Ishikawa (cell line): ENCODE results near the gene ARNT2.

Experiments used
- CEBPB ChIP-seq: IDR thresholded peaks from 2 replicates; pipeline ENCODE4 v1.6.1; 2012
- CREB1 ChIP-seq: IDR thresholded peaks from 2 replicates; pipeline ENCODE4 v1.6.1; 2012; ENCODE audit warnings: low read depth
- EGR1 ChIP-seq: IDR thresholded peaks from 2 replicates; pipeline ENCODE4 v1.6.1; 2012
- EP300 ChIP-seq: IDR thresholded peaks from 2 replicates; pipeline ENCODE4 v1.6.1; 2012; ENCODE audit warnings: borderline replicate concordance
- FOXM1 ChIP-seq: IDR thresholded peaks from 2 replicates; pipeline ENCODE4 v1.6.1; 2012; ENCODE audit warnings: low read depth, borderline replicate concordance
- NFIC ChIP-seq: IDR thresholded peaks from 2 replicates; pipeline ENCODE4 v1.6.1; 2012
- RAD21 ChIP-seq: IDR thresholded peaks from 2 replicates; pipeline ENCODE4 v1.6.1; 2012; ENCODE audit warnings: low read depth
- TAF1 ChIP-seq: IDR thresholded peaks from 2 replicates; pipeline ENCODE4 v1.6.1; 2012; ENCODE audit warnings: low read depth, mild to moderate bottlenecking
- TCF12 ChIP-seq: IDR thresholded peaks from 2 replicates; pipeline ENCODE4 v1.6.1; 2012; ENCODE audit warnings: low read depth
- TEAD4 ChIP-seq: IDR thresholded peaks from 2 replicates; pipeline ENCODE4 v1.6.1; 2012
- YY1 ChIP-seq: IDR thresholded peaks from 2 replicates; pipeline ENCODE4 v1.6.1; 2012; ENCODE audit warnings: low read depth
- ZBTB7A ChIP-seq: IDR thresholded peaks from 2 replicates; pipeline ENCODE4 v1.6.1; 2012; ENCODE audit warnings: low read depth
- TF ChIP-seq, protein P1 (sequence below): IDR thresholded peaks from 2 replicates; pipeline ENCODE4 v1.6.1; 2012
- TF ChIP-seq, protein P2 (sequence below): IDR thresholded peaks from 2 replicates; pipeline ENCODE4 v1.6.1; 2012; ENCODE audit warnings: low read depth, mild to moderate bottlenecking
- TF ChIP-seq, protein P3 (sequence below): IDR thresholded peaks from 2 replicates; pipeline ENCODE4 v1.6.1; 2012

ARNT2 gene

DNA sequence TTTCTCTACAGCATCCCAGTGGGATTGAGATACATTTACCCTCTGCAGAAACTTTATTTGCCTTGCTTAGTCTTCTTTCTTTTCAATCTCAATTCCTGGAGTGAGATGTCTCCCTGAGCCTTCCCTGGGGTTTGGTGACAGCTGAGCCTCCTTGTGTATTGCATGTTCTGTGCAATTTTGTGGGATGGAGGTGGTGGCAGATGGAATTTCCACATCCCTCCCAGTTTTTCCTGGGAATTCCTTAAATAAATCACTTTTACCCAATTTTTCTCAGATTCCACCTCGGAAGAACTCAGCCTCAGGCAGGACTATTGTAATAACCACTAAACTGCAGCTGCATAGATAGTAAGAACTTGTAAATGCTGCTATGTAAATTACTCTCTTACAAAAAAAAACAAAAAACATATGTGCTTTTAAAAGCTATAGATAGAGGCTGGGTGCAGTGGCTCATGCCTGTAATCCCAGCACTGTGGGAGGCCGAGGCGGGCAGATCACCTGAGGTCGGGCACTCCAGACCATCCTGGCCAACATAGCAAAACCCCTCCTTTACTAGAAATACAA, 202.4 kb downstream of the ARNT2 start:
- TF ChIP-seq, protein P1, sequence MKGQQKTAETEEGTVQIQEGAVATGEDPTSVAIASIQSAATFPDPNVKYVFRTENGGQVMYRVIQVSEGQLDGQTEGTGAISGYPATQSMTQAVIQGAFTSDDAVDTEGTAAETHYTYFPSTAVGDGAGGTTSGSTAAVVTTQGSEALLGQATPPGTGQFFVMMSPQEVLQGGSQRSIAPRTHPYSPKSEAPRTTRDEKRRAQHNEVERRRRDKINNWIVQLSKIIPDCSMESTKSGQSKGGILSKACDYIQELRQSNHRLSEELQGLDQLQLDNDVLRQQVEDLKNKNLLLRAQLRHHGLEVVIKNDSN = no peak
- TF ChIP-seq CREB1 (no peak), TAF1 (no peak), TCF12 (no peak), TEAD4 (no peak), EGR1 (no peak), RAD21 (no peak), EP300 (no peak), FOXM1 (no peak), CEBPB (no peak), ZBTB7A (no peak), NFIC (no peak)
- TF ChIP-seq, protein P2, sequence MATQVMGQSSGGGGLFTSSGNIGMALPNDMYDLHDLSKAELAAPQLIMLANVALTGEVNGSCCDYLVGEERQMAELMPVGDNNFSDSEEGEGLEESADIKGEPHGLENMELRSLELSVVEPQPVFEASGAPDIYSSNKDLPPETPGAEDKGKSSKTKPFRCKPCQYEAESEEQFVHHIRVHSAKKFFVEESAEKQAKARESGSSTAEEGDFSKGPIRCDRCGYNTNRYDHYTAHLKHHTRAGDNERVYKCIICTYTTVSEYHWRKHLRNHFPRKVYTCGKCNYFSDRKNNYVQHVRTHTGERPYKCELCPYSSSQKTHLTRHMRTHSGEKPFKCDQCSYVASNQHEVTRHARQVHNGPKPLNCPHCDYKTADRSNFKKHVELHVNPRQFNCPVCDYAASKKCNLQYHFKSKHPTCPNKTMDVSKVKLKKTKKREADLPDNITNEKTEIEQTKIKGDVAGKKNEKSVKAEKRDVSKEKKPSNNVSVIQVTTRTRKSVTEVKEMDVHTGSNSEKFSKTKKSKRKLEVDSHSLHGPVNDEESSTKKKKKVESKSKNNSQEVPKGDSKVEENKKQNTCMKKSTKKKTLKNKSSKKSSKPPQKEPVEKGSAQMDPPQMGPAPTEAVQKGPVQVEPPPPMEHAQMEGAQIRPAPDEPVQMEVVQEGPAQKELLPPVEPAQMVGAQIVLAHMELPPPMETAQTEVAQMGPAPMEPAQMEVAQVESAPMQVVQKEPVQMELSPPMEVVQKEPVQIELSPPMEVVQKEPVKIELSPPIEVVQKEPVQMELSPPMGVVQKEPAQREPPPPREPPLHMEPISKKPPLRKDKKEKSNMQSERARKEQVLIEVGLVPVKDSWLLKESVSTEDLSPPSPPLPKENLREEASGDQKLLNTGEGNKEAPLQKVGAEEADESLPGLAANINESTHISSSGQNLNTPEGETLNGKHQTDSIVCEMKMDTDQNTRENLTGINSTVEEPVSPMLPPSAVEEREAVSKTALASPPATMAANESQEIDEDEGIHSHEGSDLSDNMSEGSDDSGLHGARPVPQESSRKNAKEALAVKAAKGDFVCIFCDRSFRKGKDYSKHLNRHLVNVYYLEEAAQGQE = no peak
- TF ChIP-seq, protein P3, sequence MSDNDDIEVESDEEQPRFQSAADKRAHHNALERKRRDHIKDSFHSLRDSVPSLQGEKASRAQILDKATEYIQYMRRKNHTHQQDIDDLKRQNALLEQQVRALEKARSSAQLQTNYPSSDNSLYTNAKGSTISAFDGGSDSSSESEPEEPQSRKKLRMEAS = no peak

DNA sequence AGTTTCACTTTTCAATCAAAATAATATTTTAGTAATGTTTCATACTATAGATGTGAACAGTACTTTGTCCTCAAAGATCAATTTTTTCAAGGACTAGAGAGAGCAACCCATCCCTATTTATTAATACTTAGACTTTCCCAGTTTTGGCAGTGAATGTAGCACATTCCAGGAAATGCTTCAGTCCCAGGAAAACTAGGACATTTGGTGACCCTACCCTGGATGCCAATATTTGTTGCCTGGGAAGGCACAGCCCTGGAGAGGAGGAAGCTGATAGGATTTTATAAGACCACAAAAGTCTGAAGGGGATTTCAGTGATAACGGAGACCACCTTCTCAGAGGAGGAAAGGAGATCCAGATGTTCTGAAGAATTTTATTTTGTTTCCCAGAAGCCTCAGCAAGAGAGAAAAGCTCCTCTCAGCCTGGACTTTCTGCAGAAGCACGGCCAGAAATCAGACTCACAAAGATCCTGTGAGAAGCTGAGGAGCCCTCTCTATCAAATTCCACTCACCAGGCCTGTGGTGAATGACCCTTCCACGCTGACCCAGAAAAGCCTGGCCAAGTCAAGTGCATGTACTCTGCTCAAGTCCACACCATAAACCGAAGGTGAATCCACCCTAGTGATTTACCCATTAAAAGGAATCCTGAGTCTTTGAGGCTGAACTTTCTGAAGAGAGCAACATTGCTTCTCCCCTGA, 203.3 kb downstream of the ARNT2 start:
- TF ChIP-seq, protein P1 = no peak
- no peak for TF ChIP-seq EGR1
- no peak for TF ChIP-seq RAD21
- no peak for TF ChIP-seq TCF12
- TF ChIP-seq CREB1 = no peak
- TF ChIP-seq, protein P3 = no peak
- TF ChIP-seq TEAD4 = no peak
- TF ChIP-seq EP300 = no peak
- TF ChIP-seq TAF1 = no peak
- no peak for TF ChIP-seq ZBTB7A
- TF ChIP-seq CEBPB = no peak
- TF ChIP-seq, protein P2 = no peak
- no peak for TF ChIP-seq FOXM1
- no peak for TF ChIP-seq NFIC
- no peak for TF ChIP-seq YY1

DNA sequence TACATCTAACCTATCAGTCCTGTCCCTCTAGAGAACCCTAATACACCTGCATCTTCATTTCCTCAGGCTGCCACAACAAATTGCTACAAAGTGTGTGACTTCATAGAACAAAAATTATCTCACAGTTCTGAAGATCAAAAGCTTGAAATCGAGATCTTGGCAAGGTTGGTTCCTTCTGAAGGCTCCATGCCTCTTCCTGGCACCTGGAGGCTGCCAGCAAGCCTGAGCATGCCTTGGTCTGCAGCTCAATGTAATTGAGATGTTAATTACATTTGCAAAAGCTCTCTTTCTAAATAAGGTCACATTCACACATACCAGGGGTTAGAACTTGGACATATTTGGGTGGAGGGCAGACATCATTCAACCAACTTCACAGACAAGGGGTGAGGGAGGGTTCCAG, 204.5 kb downstream of the ARNT2 start:
- TF ChIP-seq NFIC (no peak), FOXM1 (no peak), YY1 (no peak)

DNA sequence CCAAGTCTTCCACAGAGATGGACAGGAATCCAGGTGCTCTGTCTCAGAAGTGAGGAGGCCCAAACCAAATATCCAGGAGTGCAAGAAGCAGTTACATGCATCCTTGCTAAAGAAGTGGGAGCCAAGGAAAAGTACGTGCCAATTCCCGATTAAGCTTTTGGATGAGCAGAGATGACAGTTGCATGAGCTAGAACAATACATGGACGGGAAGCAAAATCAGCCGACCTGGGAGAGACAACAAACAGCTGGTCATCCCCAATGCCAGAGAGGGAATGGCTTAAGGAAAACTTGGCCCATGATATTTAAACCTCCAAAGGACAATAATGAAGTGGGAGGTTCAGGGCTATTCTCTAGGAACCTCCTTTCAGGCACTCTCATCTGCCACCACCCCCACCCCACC, 204.9 kb downstream of the ARNT2 start:
- TF ChIP-seq, protein P2 = no peak
- TF ChIP-seq TCF12 (no peak), EGR1 (no peak), TEAD4 (no peak)

DNA sequence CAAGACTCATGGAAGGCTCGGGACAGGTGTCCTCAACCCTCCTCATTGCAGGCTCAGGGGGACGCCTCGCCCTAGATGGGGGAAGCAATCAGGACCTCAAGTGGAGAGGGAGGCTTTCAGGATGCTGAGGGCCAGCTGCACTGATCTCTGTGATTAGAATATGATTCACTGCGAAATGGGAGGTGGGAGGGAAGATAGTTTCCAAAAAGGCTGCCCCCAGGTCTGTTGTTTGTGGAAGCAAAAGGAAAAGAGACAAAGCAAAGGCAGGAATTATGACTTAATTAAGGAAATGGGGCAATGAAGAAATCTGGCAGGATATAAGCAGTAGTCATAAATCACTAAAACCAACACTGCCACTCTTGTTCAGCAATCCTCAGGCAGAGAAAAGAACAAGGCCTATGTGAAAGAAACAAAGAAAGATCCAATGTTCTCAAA, 205.3 kb downstream of the ARNT2 start:
- TF ChIP-seq TAF1 (no peak), EP300 (no peak), RAD21 (no peak), TEAD4 (no peak), YY1 (no peak), EGR1 (no peak), FOXM1 (no peak), CREB1 (no peak)
- TF ChIP-seq, protein P2 = no peak
- TF ChIP-seq, protein P3 = no peak
- TF ChIP-seq, protein P1 = no peak
